K562 (cell line): ENCODE measurements around the gene RTCA. TPM values are rescaled to one million over a fixed set of nuclear protein-coding genes. Genes with fewer than 3 reads are reported as not detected.

Source experiments
- ATAC-seq: fragments of 200-7000 bp; cut with Tn5 transposase; 3 replicates; pipeline ENCODE4 v1.9.1; 2020; ENCODE audit warnings: moderate library complexity
- BruUV-seq: library from RNA; stranded (reverse); fragments of 400-500 nt; replicated peaks from 2 replicates; lab custom pipeline; 2021; lab: Mats Ljungman, UMichigan
- CTCF ChIA-PET: fragments of 300-600 bp; formaldehyde crosslinking; extraction: SDS; loops from one replicate; lab custom pipeline; 2021; ENCODE audit warnings: low intra/inter-chr PET ratio; lab: Yijun Ruan, JAX
- POLR2A ChIA-PET: fragments of 300-600, 350-650 bp; sonication (Branson Sonifier 250); formaldehyde crosslinking; extraction: SDS; loops from one replicate; lab custom pipeline; 2021; ENCODE audit warnings: antibody characterized with exemption, inconsistent platforms; lab: Yijun Ruan, JAX
- DNase-seq, 4 experiments: peaks; one replicate each; pipeline versions ENCODE4 v3.0.0 to v3.0.0-alpha.2; 2011 to 2018; ENCODE audit warnings: low spot score in 3 of 4, mixed read lengths in 3 of 4; ENCODE audit errors: extremely low read depth in 1 of 4
- FAIRE-seq: peaks from 2 replicates; lab custom pipeline; 2011; peaks lifted over from hg19 to GRCh38; lab: Jason Lieb, UNC
- H2AFZ ChIP-seq: 2 replicates; pipeline ENCODE4 v1.6.0; 2011; ENCODE audit warnings: low read depth, low read length, control low read depth, inconsistent platforms
- H3K27ac ChIP-seq: fragments of 200-600 bp; 3 replicates; pipeline ENCODE4 v1.8.0; 2011; ENCODE audit warnings: low read depth, mild to moderate bottlenecking, control low read depth, inconsistent platforms, low read length, moderate library complexity, mixed read lengths; ENCODE audit errors: extremely low read depth
- H3K27me3 ChIP-seq, 2 experiments: fragments of 300-600 bp in 1 of 2; 2 replicates in 1 of 2; 3 replicates in 1 of 2; pipeline versions ENCODE4 v1.6.0 to v1.8.0; 2011; ENCODE audit warnings: inconsistent platforms in 2 of 2, low read length in 2 of 2, mild to moderate bottlenecking in 1 of 2, mixed read lengths in 1 of 2, moderate library complexity in 1 of 2; ENCODE audit not compliant: control insufficient read depth in 2 of 2, insufficient read depth in 2 of 2
- H3K36me3 ChIP-seq: fragments of 300-600 bp; 3 replicates; pipeline ENCODE4 v1.8.0; 2011; ENCODE audit warnings: mild to moderate bottlenecking, low read length, inconsistent platforms; ENCODE audit not compliant: control insufficient read depth, insufficient read depth
- H3K4me1 ChIP-seq, 2 experiments: fragments of 200-600 bp in 1 of 2; replicated peaks in 1 of 2; 2 replicates in 1 of 2; 3 replicates in 1 of 2; pipeline versions ENCODE4 v1.5.1 to v1.8.0; 2011; ENCODE audit warnings: inconsistent platforms in 2 of 2, low read length in 2 of 2, mild to moderate bottlenecking in 1 of 2, mixed read lengths in 1 of 2, moderate library complexity in 1 of 2; ENCODE audit not compliant: control insufficient read depth in 2 of 2, insufficient read depth in 2 of 2
- H3K4me2 ChIP-seq: 2 replicates; pipeline ENCODE4 v1.6.1; 2011; ENCODE audit warnings: low read length, control low read depth, inconsistent platforms, mixed read lengths; ENCODE audit not compliant: insufficient read depth
- H3K4me3 ChIP-seq: fragments of 200-600 bp; sonication (generic), shearing (Covaris generic); 2 replicates; pipeline ENCODE4 v1.5.1; 2016; ENCODE audit warnings: control low read depth, inconsistent platforms
- H3K79me2 ChIP-seq: fragments of 200-600 bp; 3 replicates; pipeline ENCODE4 v1.8.0; 2011; ENCODE audit warnings: low read length, inconsistent platforms; ENCODE audit not compliant: control insufficient read depth, insufficient read depth
- H3K9ac ChIP-seq, 2 experiments: 2 replicates each; pipeline versions ENCODE4 v1.6.0 to v1.6.1; 2011; ENCODE audit warnings: low read depth in 2 of 2, low read length in 2 of 2, control low read depth in 1 of 2, inconsistent platforms in 1 of 2, mild to moderate bottlenecking in 1 of 2, mixed read lengths in 1 of 2; ENCODE audit not compliant: insufficient read depth in 1 of 2
- H3K9me1 ChIP-seq: one replicate; pipeline ENCODE4 v1.6.0; 2011; ENCODE audit warnings: inconsistent platforms, mild to moderate bottlenecking, low read length, moderate library complexity; ENCODE audit not compliant: control insufficient read depth, insufficient read depth
- H3K9me3 ChIP-seq: replicated peaks from 2 replicates; pipeline ENCODE4 v1.5.1; 2011; ENCODE audit warnings: low read depth, low read length, inconsistent platforms; ENCODE audit not compliant: control insufficient read depth, insufficient read depth
- H4K20me1 ChIP-seq: replicated peaks from 2 replicates; pipeline ENCODE4 v1.6.1; 2011; ENCODE audit warnings: low read length, inconsistent platforms, mixed read lengths; ENCODE audit not compliant: control insufficient read depth, insufficient read depth
- KDM1A ChIP-seq, 2 experiments: fragments of 450-650 bp; IDR thresholded peaks; 2 replicates each; pipeline ENCODE4 v1.6.1; 2016; ENCODE audit warnings: mild to moderate bottlenecking in 2 of 2
- KLF1 ChIP-seq: fragments of 450-650 bp; IDR thresholded peaks from 2 replicates; pipeline ENCODE4 v1.6.1; 2016; ENCODE audit warnings: missing genetic modification characterization, missing compliant biosample characterization
- RUNX1 ChIP-seq: sonication (generic); IDR thresholded peaks from 2 replicates; pipeline ENCODE4 v1.6.1; 2016; ENCODE audit warnings: antibody characterized with exemption, low read depth
- ZFP36 ChIP-seq: fragments of 150-350 bp; IDR thresholded peaks from 2 replicates; pipeline ENCODE4 v1.6.1; 2018; ENCODE audit warnings: low read length, low read depth; ENCODE audit not compliant: partially characterized antibody
- ZNF184 ChIP-seq: sonication (generic); formaldehyde crosslinking; IDR thresholded peaks from 2 replicates; pipeline ENCODE4 v1.5.0; 2020; ENCODE audit warnings: missing genetic modification reagents
- ZNF24 ChIP-seq: fragments of 450-650 bp; IDR thresholded peaks from 2 replicates; pipeline ENCODE4 v1.6.1; 2016
- WGBS: fragments of 100-300 bp; shearing (Covaris generic); methylation state at CpG from one replicate; pipeline ENCODE4 v1.1.6; 2016; ENCODE audit warnings: low coverage, mixed read lengths; ENCODE audit not compliant: insufficient coverage; ENCODE audit errors: missing lambda C conversion rate; 5-methylcytosine and 5-hydroxymethylcytosine counted together
- in situ Hi-C: fragments of 300-500 bp; cut with MboI; formaldehyde crosslinking; loops from 4 replicates; pipeline ENCODE4 v1.15.0; 2018; ENCODE audit warnings: inconsistent platforms, mixed read lengths
- intact Hi-C: fragments of 100-400 bp; cut with micrococcal nuclease; formaldehyde crosslinking; loops from 2 replicates; pipeline ENCODE4 v1.14.2; 2022
- polyA plus RNA-seq, 8 experiments: library from polyadenylated mRNA; depleted of rRNA in 4 of 8; stranded (reverse) in 5 of 8; unstranded in 3 of 8; fragments of >200 nt; fragmentation: Nextera tagmentation in 2 of 8; fragmentation: Illumina TruSeq in 1 of 8; extraction: Ambion mirVana in 2 of 8; extraction: Trizol in 1 of 8; gene quantifications; 2 replicates each; pipeline versions ENCODE4 v1.2.1 to v1.2.3, GENCODE V29; 2011 to 2014; ENCODE audit warnings: inconsistent platforms in 1 of 8, missing spikeins in 1 of 8
- total RNA-seq, 7 experiments: library from RNA; depleted of rRNA in 6 of 7; stranded (reverse); fragments of >200 nt in 6 of 7; fragmentation: Illumina TruSeq in 2 of 7; extraction: Trizol in 2 of 7; gene quantifications; 2 replicates each; pipeline versions ENCODE4 v1.2.1 to v1.2.3, GENCODE V29; 2011 to 2021; ENCODE audit warnings: low replicate concordance in 1 of 7
- TF ChIP-seq, protein P1 (sequence below): sonication (generic); formaldehyde crosslinking; IDR thresholded peaks from 2 replicates; pipeline ENCODE4 v1.8.1; 2023; ENCODE audit warnings: mild to moderate bottlenecking, missing genetic modification reagents

The RTCA gene
- total and polyA plus RNA-seq, 9 of the 15 experiments (the other 6 are each of a cell fraction or from before 2014, with no cell fraction given) = 11.6 to 57.2 (median 43.2) TPM

DNA sequence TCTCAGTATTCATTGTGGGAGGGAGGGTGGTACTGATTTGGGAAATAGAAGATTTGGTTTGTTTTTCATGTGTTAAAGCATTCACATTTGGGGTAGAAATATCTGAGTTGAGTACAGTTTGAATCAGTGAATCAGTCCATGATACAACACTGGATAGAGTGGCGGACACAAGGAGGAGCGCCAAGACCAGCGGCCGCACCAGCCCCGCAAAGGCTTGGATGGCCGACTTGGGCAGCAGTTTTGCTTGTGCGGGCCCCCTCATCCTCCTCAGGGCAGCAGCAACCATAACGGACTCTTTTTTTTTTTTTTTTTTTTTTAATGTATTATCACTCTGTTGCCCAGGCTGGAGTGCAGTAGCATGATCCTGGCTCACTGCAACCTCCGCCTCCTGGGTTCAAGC lies 66.3 kb downstream of the RTCA start:
- no peaks in the 10 kb centered on the region for H3K9me3 ChIP-seq
- no peak overlapping the region for H3K4me3 ChIP-seq
- FAIRE-seq (no peak), ATAC-seq (no peak), DNase-seq (no peak)
- TF ChIP-seq, protein P1, sequence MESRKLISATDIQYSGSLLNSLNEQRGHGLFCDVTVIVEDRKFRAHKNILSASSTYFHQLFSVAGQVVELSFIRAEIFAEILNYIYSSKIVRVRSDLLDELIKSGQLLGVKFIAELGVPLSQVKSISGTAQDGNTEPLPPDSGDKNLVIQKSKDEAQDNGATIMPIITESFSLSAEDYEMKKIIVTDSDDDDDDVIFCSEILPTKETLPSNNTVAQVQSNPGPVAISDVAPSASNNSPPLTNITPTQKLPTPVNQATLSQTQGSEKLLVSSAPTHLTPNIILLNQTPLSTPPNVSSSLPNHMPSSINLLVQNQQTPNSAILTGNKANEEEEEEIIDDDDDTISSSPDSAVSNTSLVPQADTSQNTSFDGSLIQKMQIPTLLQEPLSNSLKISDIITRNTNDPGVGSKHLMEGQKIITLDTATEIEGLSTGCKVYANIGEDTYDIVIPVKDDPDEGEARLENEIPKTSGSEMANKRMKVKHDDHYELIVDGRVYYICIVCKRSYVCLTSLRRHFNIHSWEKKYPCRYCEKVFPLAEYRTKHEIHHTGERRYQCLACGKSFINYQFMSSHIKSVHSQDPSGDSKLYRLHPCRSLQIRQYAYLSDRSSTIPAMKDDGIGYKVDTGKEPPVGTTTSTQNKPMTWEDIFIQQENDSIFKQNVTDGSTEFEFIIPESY (CRISPR knock-in tag) = peak; percentile 37; the same call in 1 of the 2 replicates
- TF ChIP-seq RUNX1 (no peak), ZNF24 (no peak), KLF1 (tag) (no peak), KDM1A (IDR thresholded peaks at IDR 0.05) (no peak), ZFP36 (no peak), ZNF184 (no peak)
- no TSS peak for BruUV-seq
- peaks cover 5 to 28% of the 10 kb centered on the region in 2 experiments; a peak in 3 of 5 replicates for H3K4me1 ChIP-seq
- no peaks in the 10 kb centered on the region for H4K20me1 ChIP-seq
- H3K9me1 ChIP-seq = no peaks in the 10 kb centered on the region
- in situ Hi-C loops = no loop called here
- CTCF ChIA-PET = no interaction called here
- 83% methylated on average over 8 of the region's 9 CpGs for WGBS
- intact Hi-C loops = no loop called here
- H3K4me2 ChIP-seq = no peak overlapping the region
- POLR2A ChIA-PET = interaction anchor here (0.7 kb wide), 1 partner anchor 966 kb away, joined by 3 read pairs; no protein-coding TSS in a partner anchor
- no peaks in the 10 kb centered on the region for H3K36me3 ChIP-seq
- H3K27me3 ChIP-seq = no peaks in the 10 kb centered on the region
- no peaks in the 10 kb centered on the region for H3K79me2 ChIP-seq
- H3K27ac ChIP-seq = no peak overlapping the region
- H2AFZ ChIP-seq = 0 out of 2 replicates have a peak overlapping the region, but pooled peaks have one; percentile 7
- no peak overlapping the region for H3K9ac ChIP-seq
